AG04450 (cell line): Measurements from ENCODE around the gene BAZ1A. TPM values are rescaled to one million over a fixed set of nuclear protein-coding genes. Genes with fewer than 3 reads are reported as not detected.
A peak's percentile ranks its signal among the peaks of the same experiment; 100 is the strongest.
"Not testable (repeated sequence)": the region's sequence is repeated elsewhere in the genome, so short reads cannot be mapped to it uniquely, and the experiment has no call there.

Experiments used
- CTCF ChIA-PET: fragments of 300-600, 350-600 bp; formaldehyde crosslinking; extraction: SDS; loops from one replicate; lab custom pipeline; 2022; ENCODE audit warnings: antibody characterized with exemption, inconsistent platforms; lab: Charles Lee
- POLR2A ChIA-PET: fragments of 350-600 bp; formaldehyde crosslinking; extraction: SDS; loops from one replicate; lab custom pipeline; 2021; ENCODE audit warnings: antibody characterized with exemption, inconsistent platforms; lab: Yijun Ruan, JAX
- DNase-seq: peaks from one replicate; pipeline ENCODE4 v3.0.0-alpha.2; 2011; ENCODE audit warnings: low read depth, low spot score
- H3K27ac ChIP-seq: one replicate; pipeline ENCODE4 v1.5.1; 2012; ENCODE audit warnings: low read depth, low read length, control low read depth
- H3K27me3 ChIP-seq: one replicate; pipeline ENCODE4 v1.6.0; 2012; ENCODE audit warnings: low read length; ENCODE audit not compliant: control insufficient read depth, insufficient read depth
- H3K4me3 ChIP-seq: 2 replicates; pipeline ENCODE4 v1.5.1; 2011; ENCODE audit warnings: mild to moderate bottlenecking, low read depth, low read length, control low read depth
- H3K9me3 ChIP-seq: 2 replicates; pipeline ENCODE4 v1.5.1; 2012; ENCODE audit warnings: low read length; ENCODE audit not compliant: control insufficient read depth, insufficient read depth
- polyA plus RNA-seq: library from polyadenylated mRNA; depleted of rRNA; stranded (reverse); fragments of >200 nt; gene quantifications from 2 replicates; pipeline ENCODE4 v1.2.3, GENCODE V29; 2011
- TF ChIP-seq, protein P1 (sequence below): IDR thresholded peaks from 2 replicates; pipeline ENCODE4 v1.5.1; 2011; ENCODE audit warnings: low read depth, low read length, control low read depth, inconsistent platforms

Gene BAZ1A
- polyA plus RNA-seq, 1 experiment: 31.5 TPM

- CTCF ChIA-PET: interaction anchor here (0.5 to 2.0 kb wide), 3 partner anchors 20 to 103 kb away, joined by 3 to 10 read pairs (median 4); no protein-coding TSS in a partner anchor
These were observed 132.7 kb downstream of the BAZ1A start for GRCh38 chr14:34742270-34743115.

GRCh38 chr14:34741840-34742239, 133.3 kb downstream of the BAZ1A start:
- Histone ChIP-seq H3K27me3 (no peaks in the 10 kb centered on the region), H3K4me3 (no peak overlapping the region), H3K27ac (no peak overlapping the region), H3K9me3 (no peaks in the 10 kb centered on the region)
- ChIA-PET CTCF (interaction anchor here (2.0 kb wide), 1 partner anchor 19 kb away, joined by 10 read pairs; no protein-coding TSS in a partner anchor), POLR2A (no interaction called here)
- no peak for DNase-seq
- TF ChIP-seq, protein P1, sequence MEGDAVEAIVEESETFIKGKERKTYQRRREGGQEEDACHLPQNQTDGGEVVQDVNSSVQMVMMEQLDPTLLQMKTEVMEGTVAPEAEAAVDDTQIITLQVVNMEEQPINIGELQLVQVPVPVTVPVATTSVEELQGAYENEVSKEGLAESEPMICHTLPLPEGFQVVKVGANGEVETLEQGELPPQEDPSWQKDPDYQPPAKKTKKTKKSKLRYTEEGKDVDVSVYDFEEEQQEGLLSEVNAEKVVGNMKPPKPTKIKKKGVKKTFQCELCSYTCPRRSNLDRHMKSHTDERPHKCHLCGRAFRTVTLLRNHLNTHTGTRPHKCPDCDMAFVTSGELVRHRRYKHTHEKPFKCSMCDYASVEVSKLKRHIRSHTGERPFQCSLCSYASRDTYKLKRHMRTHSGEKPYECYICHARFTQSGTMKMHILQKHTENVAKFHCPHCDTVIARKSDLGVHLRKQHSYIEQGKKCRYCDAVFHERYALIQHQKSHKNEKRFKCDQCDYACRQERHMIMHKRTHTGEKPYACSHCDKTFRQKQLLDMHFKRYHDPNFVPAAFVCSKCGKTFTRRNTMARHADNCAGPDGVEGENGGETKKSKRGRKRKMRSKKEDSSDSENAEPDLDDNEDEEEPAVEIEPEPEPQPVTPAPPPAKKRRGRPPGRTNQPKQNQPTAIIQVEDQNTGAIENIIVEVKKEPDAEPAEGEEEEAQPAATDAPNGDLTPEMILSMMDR: no peak

More at GRCh38 chr14:34742270-34743115, 132.7 kb downstream of the BAZ1A start:
- POLR2A ChIA-PET: no interaction called here
- TF ChIP-seq, protein P1: no peak
- Histone ChIP-seq H3K9me3 (no peaks in the 10 kb centered on the region), H3K27ac (no peak overlapping the region), H3K4me3 (no peak overlapping the region), H3K27me3 (no peaks in the 10 kb centered on the region)
- DNase-seq: no peak

- CTCF ChIA-PET, H3K9me3 ChIP-seq, POLR2A ChIA-PET, H3K4me3 ChIP-seq, H3K27me3 ChIP-seq, H3K27ac ChIP-seq: not testable (repeated sequence)
- peak; percentile 18 for DNase-seq
These were observed 135.0 kb downstream of the BAZ1A start for GRCh38 chr14:34740139-34740538.

GRCh38 chr14:34737079-34737478, 138.1 kb downstream of the BAZ1A start:
- H3K27ac ChIP-seq, H3K27me3 ChIP-seq, POLR2A ChIA-PET, DNase-seq, H3K9me3 ChIP-seq, H3K4me3 ChIP-seq, CTCF ChIA-PET: not testable (repeated sequence)

- H3K9me3 ChIP-seq: no peaks in the 10 kb centered on the region
- DNase-seq: no peak
- TF ChIP-seq, protein P1: no peak
- no peaks in the 10 kb centered on the region for H3K27me3 ChIP-seq
- H3K27ac ChIP-seq: no peak overlapping the region
- POLR2A ChIA-PET: interaction anchor here (0.5 to 0.8 kb wide), 6 partner anchors 11 to 134 kb away, joined by 3 to 5 read pairs (median 4); no protein-coding TSS in a partner anchor
- no peak overlapping the region for H3K4me3 ChIP-seq
- CTCF ChIA-PET: interaction anchor here (0.6 to 2.6 kb wide), 4 partner anchors 9 to 81 kb away, joined by 3 to 26 read pairs (median 6); no protein-coding TSS in a partner anchor
These were observed 141.9 kb downstream of the BAZ1A start for GRCh38 chr14:34733245-34733644.

DNA sequence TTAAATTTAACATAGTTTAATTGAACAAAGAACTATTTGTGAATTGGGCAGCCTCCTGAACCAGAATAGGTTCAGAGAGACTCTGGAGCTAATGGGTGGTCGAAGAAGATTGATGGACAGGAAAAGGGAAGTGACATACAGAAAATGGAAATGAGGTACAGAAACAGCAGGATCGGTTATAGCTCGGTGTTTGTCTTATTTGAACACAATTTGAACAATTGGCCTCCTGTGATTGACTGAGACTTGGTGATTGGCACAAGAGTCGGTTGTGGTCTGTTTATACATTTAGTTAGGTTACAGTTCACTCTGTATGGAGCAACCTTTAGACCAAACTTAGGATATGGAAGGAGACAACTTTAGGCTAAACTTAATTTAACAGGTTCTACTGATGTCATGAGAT, 142.4 kb downstream of the BAZ1A start:
- Histone ChIP-seq H3K4me3 (no peak overlapping the region), H3K27me3 (no peaks in the 10 kb centered on the region), H3K9me3 (no peaks in the 10 kb centered on the region), H3K27ac (no peak overlapping the region)
- CTCF ChIA-PET: interaction anchor here (0.6 to 2.6 kb wide), 5 partner anchors 8 to 144 kb away, joined by 3 to 26 read pairs (median 7); no protein-coding TSS in a partner anchor
- DNase-seq: no peak
- TF ChIP-seq, protein P1: no peak
- POLR2A ChIA-PET: interaction anchor here (0.5 to 0.8 kb wide), 5 partner anchors 12 to 134 kb away, joined by 3 to 5 read pairs (median 4); no protein-coding TSS in a partner anchor
